Measurements from ENCODE around the gene USP3.

GRCh38 chr15:63565536-63566186 is 61.3 kb downstream of the USP3 start:
- TF ChIP-seq HNF4A (conservative IDR thresholded peaks at IDR 0.05) (no peak), CTCF (IDR thresholded peaks at IDR 0.05; ENCODE audit: low read depth, low read length, missing input control) (no peak), SP1 (IDR thresholded peaks at IDR 0.05) (no peak), RAD21 (IDR thresholded peaks at IDR 0.05) (no peak), EGR1 (IDR thresholded peaks at IDR 0.05; ENCODE audit: low read depth in 2 of 2) (no peak), MAX (IDR thresholded peaks at IDR 0.05) (no peak)

All from liver (tissue), 3 donors.